Transverse colon (tissue), 4 donors: ENCODE data around the gene CCDC74A.
"Not testable (repeated sequence)": the region's sequence is repeated elsewhere in the genome, so short reads cannot be mapped to it uniquely, and the experiment has no call there.

Source experiments
- EP300 ChIP-seq: sonication (generic); formaldehyde crosslinking; IDR thresholded peaks from one replicate; pipeline ENCODE4 v1.6.1; 2017; ENCODE audit warnings: antibody characterized with exemption, low read depth
- POLR2A ChIP-seq: fragments of 450-650 bp; IDR thresholded peaks from one replicate; pipeline ENCODE4 v1.6.1; 2016; ENCODE audit warnings: antibody characterized with exemption, mild to moderate bottlenecking, moderate library complexity
- POLR2AphosphoS5 ChIP-seq, 3 donors: sonication (generic); formaldehyde crosslinking; IDR thresholded peaks; one replicate each; pipeline ENCODE4 v1.6.1; 2016; ENCODE audit warnings: antibody characterized with exemption in 3 of 3
- TF ChIP-seq, protein P1 (sequence below), 5 experiments: fragments of 200-600 bp in 3 of 5; fragments of 450-650 bp in 2 of 5; sonication (generic) in 3 of 5; IDR thresholded peaks; 1 replicate in 2 of 5; 2 replicates in 3 of 5; pipeline ENCODE4 v1.5.1; 2016 to 2017; ENCODE audit warnings: antibody characterized with exemption in 5 of 5, inconsistent platforms in 3 of 5, mild to moderate bottlenecking in 2 of 5, moderate library complexity in 1 of 5

DNA sequence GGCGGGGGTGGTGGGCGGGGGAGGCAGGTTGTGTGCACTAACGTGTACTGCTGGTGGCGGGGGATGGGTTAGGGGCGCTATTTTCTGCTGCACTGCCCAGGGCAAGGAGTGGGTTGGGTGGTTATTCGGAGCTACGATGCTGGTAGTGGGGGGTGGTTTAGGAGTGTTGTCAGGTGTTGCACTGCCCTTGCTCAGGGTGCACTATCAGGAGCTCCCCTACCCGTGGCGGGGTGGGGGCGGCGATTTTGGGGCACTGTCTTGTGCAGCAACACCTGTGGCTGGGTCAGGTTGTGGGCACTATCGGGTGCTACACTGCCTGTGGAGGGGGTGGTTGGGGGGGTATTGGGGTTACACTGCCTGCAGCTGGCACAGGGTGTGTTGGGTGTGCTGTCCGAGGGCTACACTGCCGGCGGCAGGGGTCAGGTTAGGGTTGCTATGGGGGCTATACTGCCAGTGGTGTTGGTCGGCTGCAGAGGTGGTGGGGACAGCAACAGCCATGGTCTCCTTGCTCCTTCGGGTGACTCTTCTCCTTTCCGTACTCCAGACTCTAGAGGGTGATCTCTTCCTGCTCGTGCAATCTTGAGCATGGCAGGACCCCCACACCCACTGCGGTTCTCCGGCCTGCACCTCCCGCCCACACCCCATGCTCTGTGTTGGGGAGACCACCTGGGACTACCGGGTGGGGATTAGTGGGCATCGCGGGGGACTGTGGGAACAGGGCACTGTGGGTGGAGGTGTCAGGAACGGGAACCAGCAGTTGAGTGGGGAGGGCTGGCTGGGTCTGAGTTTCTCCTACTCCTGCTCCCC lies 16.5 kb downstream of the CCDC74A start:
- TF ChIP-seq, protein P1, sequence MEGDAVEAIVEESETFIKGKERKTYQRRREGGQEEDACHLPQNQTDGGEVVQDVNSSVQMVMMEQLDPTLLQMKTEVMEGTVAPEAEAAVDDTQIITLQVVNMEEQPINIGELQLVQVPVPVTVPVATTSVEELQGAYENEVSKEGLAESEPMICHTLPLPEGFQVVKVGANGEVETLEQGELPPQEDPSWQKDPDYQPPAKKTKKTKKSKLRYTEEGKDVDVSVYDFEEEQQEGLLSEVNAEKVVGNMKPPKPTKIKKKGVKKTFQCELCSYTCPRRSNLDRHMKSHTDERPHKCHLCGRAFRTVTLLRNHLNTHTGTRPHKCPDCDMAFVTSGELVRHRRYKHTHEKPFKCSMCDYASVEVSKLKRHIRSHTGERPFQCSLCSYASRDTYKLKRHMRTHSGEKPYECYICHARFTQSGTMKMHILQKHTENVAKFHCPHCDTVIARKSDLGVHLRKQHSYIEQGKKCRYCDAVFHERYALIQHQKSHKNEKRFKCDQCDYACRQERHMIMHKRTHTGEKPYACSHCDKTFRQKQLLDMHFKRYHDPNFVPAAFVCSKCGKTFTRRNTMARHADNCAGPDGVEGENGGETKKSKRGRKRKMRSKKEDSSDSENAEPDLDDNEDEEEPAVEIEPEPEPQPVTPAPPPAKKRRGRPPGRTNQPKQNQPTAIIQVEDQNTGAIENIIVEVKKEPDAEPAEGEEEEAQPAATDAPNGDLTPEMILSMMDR (IDR thresholded peaks at IDR 0.05) = not testable (repeated sequence)
- TF ChIP-seq POLR2AphosphoS5 (IDR thresholded peaks at IDR 0.05); POLR2A; EP300: not testable (repeated sequence)
